ENCODE data around the gene RPS6KA5.

- TF ChIP-seq EZH2 (IDR thresholded peaks at IDR 0.05; ENCODE audit: low read length, unreplicated experiment) = no peak
- no peak for TF ChIP-seq CTCF (conservative IDR thresholded peaks at IDR 0.05; ENCODE audit: low read depth, low read length)
These were observed 193.6 kb downstream of the RPS6KA5 start for GRCh38 chr14:90866833-90867232.

All from PC-3 (cell line).